Upper lobe of right lung (tissue), 1 donor: ENCODE measurements around the gene HDHD5. TPM values are rescaled to one million over a fixed set of nuclear protein-coding genes. Genes with fewer than 3 reads are reported as not detected.
A peak's percentile ranks its signal among the peaks of the same experiment; 100 is the strongest.

Source experiments
- ATAC-seq: fragments of 200-7000 bp; cut with Tn5 transposase; one replicate; pipeline ENCODE4 v1.9.1; 2020; ENCODE audit warnings: mild to moderate bottlenecking, moderate library complexity
- DNase-seq: peaks from one replicate; pipeline ENCODE4 v3.0.0-alpha.2; 2020
- H3K27ac ChIP-seq: fragments of 200-600 bp; one replicate; pipeline ENCODE4 v1.8.0; 2022
- H3K27me3 ChIP-seq: fragments of 200-600 bp; one replicate; pipeline ENCODE4 v1.8.0; 2022; ENCODE audit warnings: mild to moderate bottlenecking
- H3K36me3 ChIP-seq: fragments of 200-600 bp; one replicate; pipeline ENCODE4 v1.8.0; 2022
- H3K4me1 ChIP-seq: fragments of 200-600 bp; one replicate; pipeline ENCODE4 v1.8.0; 2022
- H3K4me3 ChIP-seq: fragments of 200-600 bp; one replicate; pipeline ENCODE4 v1.8.0; 2022; ENCODE audit warnings: mild to moderate bottlenecking
- H3K9me3 ChIP-seq: fragments of 200-600 bp; one replicate; pipeline ENCODE4 v1.8.0; 2022
- CTCF ChIP-seq: fragments of 200-600 bp; IDR thresholded peaks from one replicate; pipeline ENCODE4 v1.8.0; 2022; ENCODE audit warnings: antibody characterized with exemption
- intact Hi-C: fragments of 100-400 bp; cut with DNase I; formaldehyde crosslinking; loops from one replicate; pipeline ENCODE4 v1.11.0; 2022
- total RNA-seq: library from RNA; stranded (reverse); fragmentation: NEBNext Ultra II Directional; extraction: Animal tissue kit (Norgen Biotek cat#: 25700); gene quantifications from one replicate; pipeline ENCODE4 v1.2.1, GENCODE V29; 2021
- donor health status: DM: no; HTN: yes; CAD: no; lungs with severe emphysema.

Gene HDHD5
- total RNA-seq, 1 donor from 2014 or later: 22.7 TPM

GRCh38 chr22:17101475-17102296 is 57.4 kb downstream of the HDHD5 start:
- Histone ChIP-seq H3K27ac (no peak overlapping the region), H3K9me3 (no peaks in the 10 kb centered on the region), H3K36me3 (peaks cover 88% of the 10 kb centered on the region), H3K4me3 (no peak overlapping the region), H3K27me3 (no peaks in the 10 kb centered on the region), H3K4me1 (peaks cover 20% of the 10 kb centered on the region)
- DNase-seq (peak; percentile 78), ATAC-seq (peak; percentile 67)
- TF ChIP-seq CTCF: no peak
- intact Hi-C loops: no loop called here

GRCh38 chr22:17100621-17101020 is 58.5 kb downstream of the HDHD5 start:
- Histone ChIP-seq H3K27me3 (no peaks in the 10 kb centered on the region), H3K4me3 (no peak overlapping the region), H3K4me1 (peaks cover 14% of the 10 kb centered on the region), H3K9me3 (no peaks in the 10 kb centered on the region), H3K27ac (no peak overlapping the region), H3K36me3 (peaks cover 79% of the 10 kb centered on the region)
- TF ChIP-seq CTCF: no peak
- ATAC-seq (peak; percentile 59), DNase-seq (peak; percentile 65)
- intact Hi-C loops: no loop called here

GRCh38 chr22:17098379-17098819 is 60.7 kb downstream of the HDHD5 start:
- ATAC-seq (peak; percentile 81), DNase-seq (peak; percentile 64)
- no peak for TF ChIP-seq CTCF
- Histone ChIP-seq H3K4me3 (no peak overlapping the region), H3K36me3 (peaks cover 66% of the 10 kb centered on the region), H3K4me1 (peaks cover 19% of the 10 kb centered on the region), H3K27me3 (no peaks in the 10 kb centered on the region), H3K27ac (no peak overlapping the region), H3K9me3 (no peaks in the 10 kb centered on the region)
- intact Hi-C loops: no loop called here

- no peak for TF ChIP-seq CTCF
- H3K9me3 ChIP-seq: no peaks in the 10 kb centered on the region
- peak overlapping the region; percentile 26 for H3K27ac ChIP-seq
- no peaks in the 10 kb centered on the region for H3K27me3 ChIP-seq
- H3K4me3 ChIP-seq: no peak overlapping the region
- peaks cover 20% of the 10 kb centered on the region for H3K4me1 ChIP-seq
- peak; percentile 31 for DNase-seq
- peaks cover 59% of the 10 kb centered on the region for H3K36me3 ChIP-seq
- ATAC-seq: no peak
- intact Hi-C loops: no loop called here
These were observed 61.4 kb downstream of the HDHD5 start for GRCh38 chr22:17097701-17098100.

- H3K4me1 ChIP-seq: peaks cover 20% of the 10 kb centered on the region
- TF ChIP-seq CTCF: no peak
These were observed 62.0 kb downstream of the HDHD5 start for GRCh38 chr22:17097062-17097461.

More at GRCh38 chr22:17097062-17097461, 62.0 kb downstream of the HDHD5 start:
- Histone ChIP-seq H3K4me3 (no peak overlapping the region), H3K9me3 (no peaks in the 10 kb centered on the region), H3K27me3 (no peaks in the 10 kb centered on the region), H3K27ac (no peak overlapping the region), H3K36me3 (peaks cover 52% of the 10 kb centered on the region)
- peak; percentile 12 for DNase-seq
- ATAC-seq: no peak
- intact Hi-C loops: no loop called here
